GM12891 (cell line): Measurements from ENCODE around the gene MBD1.

Experiments
- PAX5 ChIP-seq: IDR thresholded peaks from 2 replicates; pipeline ENCODE4 v1.6.1; 2011; ENCODE audit warnings: low read length, moderate library complexity, mild to moderate bottlenecking; ENCODE audit not compliant: insufficient read depth, severe bottlenecking
- POLR2A ChIP-seq: IDR thresholded peaks from 2 replicates; pipeline ENCODE4 v1.6.1; 2011; ENCODE audit warnings: low read depth, low read length, control low read depth
- POLR2AphosphoS5 ChIP-seq: IDR thresholded peaks from 2 replicates; pipeline ENCODE4 v1.6.1; 2011; ENCODE audit warnings: low read depth, low read length, control low read depth
- POU2F2 ChIP-seq: IDR thresholded peaks from 2 replicates; pipeline ENCODE4 v1.6.1; 2011; ENCODE audit warnings: low read depth, mild to moderate bottlenecking, control low read depth, low read length, moderate library complexity
- SPI1 ChIP-seq: IDR thresholded peaks from 2 replicates; pipeline ENCODE4 v1.6.1; 2011; ENCODE audit warnings: low read depth, low read length, control low read depth
- TAF1 ChIP-seq: IDR thresholded peaks from 2 replicates; pipeline ENCODE4 v1.6.1; 2011; ENCODE audit warnings: low read depth, low read length, control low read depth

GRCh38 chr18:50285071-50285470, 3.7 kb upstream of the MBD1 start:
- TF ChIP-seq POLR2A (no peak), TAF1 (no peak), POLR2AphosphoS5 (no peak), PAX5 (no peak), SPI1 (no peak), POU2F2 (no peak)
